ENCODE data around the gene KPTN.

KPTN gene

GRCh38 chr19:47448360-47448727 lies 35.7 kb downstream of the KPTN start:
- Histone ChIP-seq H3K9me3 (replicated peaks; ENCODE audit: insufficient read depth, low read length) (no peaks in the 10 kb centered on the region), H4K20me1 (ENCODE audit: insufficient read depth, low read length) (no peaks in the 10 kb centered on the region), H3F3A (ENCODE audit: insufficient read depth, low read length) (no peaks in the 10 kb centered on the region), H3K79me2 (ENCODE audit: low read length) (no peaks in the 10 kb centered on the region), H3K4me1 (ENCODE audit: low read length) (no peaks in the 10 kb centered on the region), H2AFZ (ENCODE audit: low read length) (no peak overlapping the region), H3K4me3 (ENCODE audit: low read length) (no peak overlapping the region), H3K27me3 (replicated peaks; ENCODE audit: insufficient read depth, low read length) (peaks cover 81% of the 10 kb centered on the region), H3K9ac (ENCODE audit: low read length) (no peak overlapping the region), H3K9me2 (replicated peaks; ENCODE audit: insufficient read depth, low read length) (no peaks in the 10 kb centered on the region), H3K36me3 (replicated peaks; ENCODE audit: insufficient read depth, low read length) (no peaks in the 10 kb centered on the region), H3K4me2 (ENCODE audit: low read depth, low read length) (no peak overlapping the region), H3K27ac (ENCODE audit: low read length) (no peak overlapping the region)
- TF ChIP-seq EZH2phosphoT487 (IDR thresholded peaks at IDR 0.05; ENCODE audit: low read length) (no peak), CTCF (IDR thresholded peaks at IDR 0.05; ENCODE audit: low read length) (no peak), EZH2 (optimal IDR thresholded peaks at IDR 0.05; ENCODE audit: low read depth, low read length) (no peak)
- no peak for DNase-seq

- no peak for DNase-seq
- Histone ChIP-seq H3K79me2 (ENCODE audit: low read length) (no peaks in the 10 kb centered on the region), H3K4me1 (ENCODE audit: low read length) (no peaks in the 10 kb centered on the region), H3K27me3 (replicated peaks; ENCODE audit: insufficient read depth, low read length) (peaks cover 81% of the 10 kb centered on the region), H4K20me1 (ENCODE audit: insufficient read depth, low read length) (no peaks in the 10 kb centered on the region), H3K36me3 (replicated peaks; ENCODE audit: insufficient read depth, low read length) (no peaks in the 10 kb centered on the region), H3K27ac (ENCODE audit: low read length) (no peak overlapping the region), H3K9me3 (replicated peaks; ENCODE audit: insufficient read depth, low read length) (no peaks in the 10 kb centered on the region), H3K4me3 (ENCODE audit: low read length) (no peak overlapping the region), H3K9me2 (replicated peaks; ENCODE audit: insufficient read depth, low read length) (no peaks in the 10 kb centered on the region), H3F3A (ENCODE audit: insufficient read depth, low read length) (no peaks in the 10 kb centered on the region), H3K4me2 (ENCODE audit: low read depth, low read length) (no peak overlapping the region), H3K9ac (ENCODE audit: low read length) (no peak overlapping the region), H2AFZ (ENCODE audit: low read length) (no peak overlapping the region)
- TF ChIP-seq EZH2phosphoT487 (IDR thresholded peaks at IDR 0.05; ENCODE audit: low read length): no peak
- no peak for TF ChIP-seq CTCF (IDR thresholded peaks at IDR 0.05; ENCODE audit: low read length)
- TF ChIP-seq EZH2 (optimal IDR thresholded peaks at IDR 0.05; ENCODE audit: low read depth, low read length): no peak
Measured at GRCh38 chr19:47447470-47448359, 36.3 kb downstream of the KPTN start.

- H3K4me1 ChIP-seq (ENCODE audit: low read length): no peaks in the 10 kb centered on the region
- H2AFZ ChIP-seq (ENCODE audit: low read length): no peak overlapping the region
- no peaks in the 10 kb centered on the region for H3K9me2 ChIP-seq (replicated peaks; ENCODE audit: insufficient read depth, low read length)
- no peaks in the 10 kb centered on the region for H4K20me1 ChIP-seq (ENCODE audit: insufficient read depth, low read length)
- no peak overlapping the region for H3K9ac ChIP-seq (ENCODE audit: low read length)
- TF ChIP-seq EZH2phosphoT487 (IDR thresholded peaks at IDR 0.05; ENCODE audit: low read length) (no peak), CTCF (IDR thresholded peaks at IDR 0.05; ENCODE audit: low read length) (no peak), EZH2 (optimal IDR thresholded peaks at IDR 0.05; ENCODE audit: low read depth, low read length) (no peak)
- no peak overlapping the region for H3K27ac ChIP-seq (ENCODE audit: low read length)
- no peaks in the 10 kb centered on the region for H3K79me2 ChIP-seq (ENCODE audit: low read length)
- no peak overlapping the region for H3K4me2 ChIP-seq (ENCODE audit: low read depth, low read length)
- H3F3A ChIP-seq (ENCODE audit: insufficient read depth, low read length): no peaks in the 10 kb centered on the region
- H3K9me3 ChIP-seq (replicated peaks; ENCODE audit: insufficient read depth, low read length): no peaks in the 10 kb centered on the region
- H3K27me3 ChIP-seq (replicated peaks; ENCODE audit: insufficient read depth, low read length): peaks cover 83% of the 10 kb centered on the region
- DNase-seq: no peak
- no peak overlapping the region for H3K4me3 ChIP-seq (ENCODE audit: low read length)
- no peaks in the 10 kb centered on the region for H3K36me3 ChIP-seq (replicated peaks; ENCODE audit: insufficient read depth, low read length)
Measured at GRCh38 chr19:47446534-47447469, 37.2 kb downstream of the KPTN start.

Measured in MM.1S (cell line).